H9 (cell line): Measurements from ENCODE around the gene PGLYRP3. TPM values are rescaled to one million over a fixed set of nuclear protein-coding genes. Genes with fewer than 3 reads are reported as not detected.

ENCODE experiments used
- DNase-seq: peaks from one replicate; pipeline ENCODE4 v3.0.0-alpha.2; 2017
- H2AFZ ChIP-seq: one replicate; pipeline ENCODE4 v1.6.1; 2013; ENCODE audit warnings: mild to moderate bottlenecking, low read length, control low read depth, moderate library complexity
- H2AK5ac ChIP-seq: 2 replicates; pipeline ENCODE4 v1.6.1; 2013; ENCODE audit warnings: low read length, control low read depth, mixed read lengths; ENCODE audit not compliant: insufficient read length
- H2BK120ac ChIP-seq: one replicate; pipeline ENCODE4 v1.6.1; 2013; ENCODE audit warnings: low read depth, mild to moderate bottlenecking, low read length, control low read depth, inconsistent platforms; ENCODE audit not compliant: poor library complexity, severe bottlenecking
- H2BK12ac ChIP-seq: 2 replicates; pipeline ENCODE4 v1.6.1; 2013; ENCODE audit warnings: low read length, control low read depth, mixed read lengths, low read depth; ENCODE audit not compliant: insufficient read length
- H2BK15ac ChIP-seq: 2 replicates; pipeline ENCODE4 v1.6.1; 2013; ENCODE audit warnings: low read depth, low read length, control low read depth
- H2BK20ac ChIP-seq: one replicate; pipeline ENCODE4 v1.6.1; 2013; ENCODE audit warnings: low read depth, mild to moderate bottlenecking, low read length, control low read depth, inconsistent platforms; ENCODE audit not compliant: poor library complexity, severe bottlenecking
- H2BK5ac ChIP-seq: 2 replicates; pipeline ENCODE4 v1.6.1; 2013; ENCODE audit warnings: low read length, control low read depth, mixed read lengths; ENCODE audit not compliant: insufficient read length
- H3K14ac ChIP-seq: 2 replicates; pipeline ENCODE4 v1.6.1; 2013; ENCODE audit warnings: low read length, control low read depth; ENCODE audit not compliant: insufficient read depth
- H3K18ac ChIP-seq: 2 replicates; pipeline ENCODE4 v1.6.1; 2013; ENCODE audit warnings: low read depth, mild to moderate bottlenecking, mixed read lengths, low read length, control low read depth; ENCODE audit not compliant: insufficient read length
- H3K23ac ChIP-seq: 2 replicates; pipeline ENCODE4 v1.6.1; 2013; ENCODE audit warnings: low read length, control low read depth, mixed read lengths, low read depth; ENCODE audit not compliant: insufficient read length
- H3K23me2 ChIP-seq: 2 replicates; pipeline ENCODE4 v1.6.1; 2013; ENCODE audit warnings: low read depth, mild to moderate bottlenecking, mixed read lengths, low read length, control low read depth; ENCODE audit not compliant: insufficient read length, poor library complexity, severe bottlenecking
- H3K27ac ChIP-seq: 2 replicates; pipeline ENCODE4 v1.5.1; 2013; ENCODE audit warnings: low read length, control low read depth, mixed read lengths, low read depth; ENCODE audit not compliant: insufficient read length
- H3K27me3 ChIP-seq: 2 replicates; pipeline ENCODE4 v1.6.1; 2013; ENCODE audit warnings: low read length, control low read depth, inconsistent platforms; ENCODE audit not compliant: insufficient read depth
- H3K4ac ChIP-seq: 2 replicates; pipeline ENCODE4 v1.6.1; 2013; ENCODE audit warnings: low read depth, mild to moderate bottlenecking, control low read depth, inconsistent platforms, low read length, moderate library complexity
- H3K4me1 ChIP-seq: 2 replicates; pipeline ENCODE4 v1.6.1; 2013; ENCODE audit warnings: low read length, control low read depth, inconsistent platforms; ENCODE audit not compliant: insufficient read depth
- H3K4me2 ChIP-seq: 2 replicates; pipeline ENCODE4 v1.6.1; 2013; ENCODE audit warnings: low read length, control low read depth, mixed read lengths; ENCODE audit not compliant: insufficient read length, insufficient read depth
- H3K56ac ChIP-seq: 2 replicates; pipeline ENCODE4 v1.6.1; 2013; ENCODE audit warnings: low read depth, mild to moderate bottlenecking, mixed read lengths, low read length, control low read depth; ENCODE audit not compliant: insufficient read length
- H3K79me1 ChIP-seq: 2 replicates; pipeline ENCODE4 v1.6.1; 2013; ENCODE audit warnings: low read depth, mild to moderate bottlenecking, moderate library complexity, low read length, control low read depth, inconsistent platforms; ENCODE audit not compliant: insufficient read depth, poor library complexity, severe bottlenecking
- H3K79me2 ChIP-seq: 2 replicates; pipeline ENCODE4 v1.6.1; 2013; ENCODE audit warnings: low read length, control low read depth, inconsistent platforms; ENCODE audit not compliant: insufficient read depth
- H3K9ac ChIP-seq: 2 replicates; pipeline ENCODE4 v1.6.1; 2013; ENCODE audit warnings: low read length, control low read depth, mixed read lengths; ENCODE audit not compliant: insufficient read length; ENCODE audit errors: extremely low read depth
- H3K9me3 ChIP-seq: one replicate; pipeline ENCODE4 v1.6.1; 2013; ENCODE audit warnings: low read depth, low read length, inconsistent platforms; ENCODE audit not compliant: control insufficient read depth
- H3T11ph ChIP-seq: one replicate; pipeline ENCODE4 v1.6.1; 2013; ENCODE audit warnings: mild to moderate bottlenecking, low read length, control low read depth, inconsistent platforms
- H4K20me1 ChIP-seq: one replicate; pipeline ENCODE4 v1.6.1; 2013; ENCODE audit not compliant: control insufficient read depth, insufficient read length, insufficient read depth
- H4K5ac ChIP-seq: 2 replicates; pipeline ENCODE4 v1.6.1; 2013; ENCODE audit warnings: low read depth, mild to moderate bottlenecking, mixed read lengths, low read length, control low read depth; ENCODE audit not compliant: insufficient read length
- H4K8ac ChIP-seq: replicated peaks from 2 replicates; pipeline ENCODE4 v1.6.1; 2013; ENCODE audit warnings: low read length, control low read depth, mixed read lengths, low read depth; ENCODE audit not compliant: insufficient read length
- H4K91ac ChIP-seq: 2 replicates; pipeline ENCODE4 v1.6.1; 2013; ENCODE audit warnings: low read depth, mild to moderate bottlenecking, moderate library complexity, mixed read lengths, low read length, control low read depth; ENCODE audit not compliant: insufficient read length
- H3K27ac Mint-ChIP-seq, 3 experiments: 2 replicates in 2 of 3; 3 replicates in 1 of 3; pipeline ENCODE4 v1.8.0; 2020 to 2021; ENCODE audit warnings: mixed read lengths in 3 of 3, mild to moderate bottlenecking in 1 of 3, moderate library complexity in 1 of 3
- H3K27me3 Mint-ChIP-seq: 2 replicates; pipeline ENCODE4 v1.8.0; 2021; ENCODE audit warnings: low read depth, mild to moderate bottlenecking, moderate library complexity, mixed read lengths
- H3K36me3 Mint-ChIP-seq, 3 experiments: 2 replicates in 2 of 3; 3 replicates in 1 of 3; pipeline ENCODE4 v1.8.0; 2020 to 2021; ENCODE audit warnings: low read depth in 3 of 3, mixed read lengths in 3 of 3; ENCODE audit not compliant: insufficient read depth in 1 of 3
- H3K4me1 Mint-ChIP-seq, 2 experiments: 2 replicates each; pipeline ENCODE4 v1.8.0; 2020; ENCODE audit warnings: mixed read lengths in 2 of 2
- H3K4me3 Mint-ChIP-seq, 2 experiments: 2 replicates in 1 of 2; 3 replicates in 1 of 2; pipeline ENCODE4 v1.8.0; 2020 to 2021; ENCODE audit warnings: mild to moderate bottlenecking in 2 of 2, mixed read lengths in 2 of 2, moderate library complexity in 1 of 2
- H3K9me3 Mint-ChIP-seq, 2 experiments: 2 replicates in 1 of 2; 3 replicates in 1 of 2; pipeline ENCODE4 v1.8.0; 2020; ENCODE audit warnings: mild to moderate bottlenecking in 2 of 2, mixed read lengths in 2 of 2, moderate library complexity in 1 of 2
- WGBS: extraction: QIAGEN DNeasy Blood & Tissue Kit; methylation state at CpG from one replicate; pipeline ENCODE4 v1.1.7; 2013; ENCODE audit warnings: missing lambda C conversion rate, low lambda C conversion rate, mixed read lengths; ENCODE audit not compliant: insufficient read length; ENCODE audit errors: extremely low coverage; 5-methylcytosine and 5-hydroxymethylcytosine counted together
- total RNA-seq: library from RNA; stranded (reverse); gene quantifications from 2 replicates; pipeline ENCODE4 v1.2.1, GENCODE V29; 2021
- TF ChIP-seq, protein P1 (sequence below): fragments of 200-600 bp; sonication (generic); conservative IDR thresholded peaks from 3 replicates; pipeline ENCODE4 v1.8.0; 2021; ENCODE audit warnings: antibody characterized with exemption, mild to moderate bottlenecking

PGLYRP3 gene
- total RNA-seq, 1 experiment from 2014 or later, result not detected

DNA sequence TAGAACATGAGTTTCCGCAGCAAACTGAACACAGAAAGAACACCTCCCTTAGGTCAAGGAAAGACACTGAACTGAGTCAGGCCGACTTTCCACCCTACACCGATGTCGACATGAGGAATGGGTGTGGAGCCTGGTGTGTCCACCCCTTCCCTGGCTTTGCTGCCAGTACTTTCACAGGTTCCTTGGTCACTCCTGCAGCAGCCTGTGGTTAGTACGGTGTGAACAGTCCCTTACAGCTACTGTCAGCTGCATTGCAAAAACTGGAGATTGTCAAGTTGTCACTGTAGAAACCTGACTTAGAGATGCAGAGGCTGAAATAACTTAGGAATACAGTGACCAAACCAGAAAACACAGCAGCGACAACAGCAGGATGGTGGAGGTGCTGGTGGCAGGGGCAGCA lies 7.1 kb downstream of the PGLYRP3 start:
- H2BK12ac ChIP-seq, result no peak overlapping the region
- no peaks in the 10 kb centered on the region for H3K79me1 ChIP-seq
- no peak overlapping the region for H3K4me2 ChIP-seq
- H3K36me3 Mint-ChIP-seq, result no peaks in the 10 kb centered on the region; a peak in 1 of 7 replicates
- H4K20me1 ChIP-seq, result no peaks in the 10 kb centered on the region
- H3K4ac ChIP-seq, result no peak overlapping the region
- H3K14ac ChIP-seq, result no peak overlapping the region
- no peak overlapping the region for H3K56ac ChIP-seq
- H3K4me1 Mint-ChIP-seq, result peaks cover 10 to 15% of the 10 kb centered on the region in 2 experiments
- no peak overlapping the region for H3K18ac ChIP-seq
- H2BK5ac ChIP-seq, result no peak overlapping the region
- no peak for DNase-seq
- no peak overlapping the region for H2AK5ac ChIP-seq
- H3K27ac Mint-ChIP-seq, result no peak overlapping the region
- H3K9ac ChIP-seq, result no peak overlapping the region
- H3K27ac ChIP-seq, result no peak overlapping the region
- no peak overlapping the region for H2BK20ac ChIP-seq
- H3K23ac ChIP-seq, result no peak overlapping the region
- H4K8ac ChIP-seq, result no peak overlapping the region
- no peak overlapping the region for H2AFZ ChIP-seq
- H4K5ac ChIP-seq, result no peak overlapping the region
- no peak overlapping the region for H3K4me3 Mint-ChIP-seq
- no peak overlapping the region for H2BK15ac ChIP-seq
- no peak overlapping the region for H4K91ac ChIP-seq
- no peaks in the 10 kb centered on the region for H3K79me2 ChIP-seq
- H3T11ph ChIP-seq, result no peak overlapping the region
- no CpG with 5 or more reads among the region's 6 CpGs for WGBS
- H2BK120ac ChIP-seq, result no peak overlapping the region
- TF ChIP-seq, protein P1, sequence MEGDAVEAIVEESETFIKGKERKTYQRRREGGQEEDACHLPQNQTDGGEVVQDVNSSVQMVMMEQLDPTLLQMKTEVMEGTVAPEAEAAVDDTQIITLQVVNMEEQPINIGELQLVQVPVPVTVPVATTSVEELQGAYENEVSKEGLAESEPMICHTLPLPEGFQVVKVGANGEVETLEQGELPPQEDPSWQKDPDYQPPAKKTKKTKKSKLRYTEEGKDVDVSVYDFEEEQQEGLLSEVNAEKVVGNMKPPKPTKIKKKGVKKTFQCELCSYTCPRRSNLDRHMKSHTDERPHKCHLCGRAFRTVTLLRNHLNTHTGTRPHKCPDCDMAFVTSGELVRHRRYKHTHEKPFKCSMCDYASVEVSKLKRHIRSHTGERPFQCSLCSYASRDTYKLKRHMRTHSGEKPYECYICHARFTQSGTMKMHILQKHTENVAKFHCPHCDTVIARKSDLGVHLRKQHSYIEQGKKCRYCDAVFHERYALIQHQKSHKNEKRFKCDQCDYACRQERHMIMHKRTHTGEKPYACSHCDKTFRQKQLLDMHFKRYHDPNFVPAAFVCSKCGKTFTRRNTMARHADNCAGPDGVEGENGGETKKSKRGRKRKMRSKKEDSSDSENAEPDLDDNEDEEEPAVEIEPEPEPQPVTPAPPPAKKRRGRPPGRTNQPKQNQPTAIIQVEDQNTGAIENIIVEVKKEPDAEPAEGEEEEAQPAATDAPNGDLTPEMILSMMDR, result no peak
- no peaks in the 10 kb centered on the region for H3K9me3 ChIP-seq
- H3K27me3 ChIP-seq, result no peaks in the 10 kb centered on the region
- no peaks in the 10 kb centered on the region; the same call in 1 of the 2 replicates for H3K4me1 ChIP-seq
- peaks cover 4% of the 10 kb centered on the region for H3K27me3 Mint-ChIP-seq
- H3K9me3 Mint-ChIP-seq, result peaks cover 0 to 11% of the 10 kb centered on the region in 2 experiments; a peak in 1 of 5 replicates
- H3K23me2 ChIP-seq, result no peaks in the 10 kb centered on the region
